H9 (cell line): ENCODE measurements around the gene POC1B. TPM values are rescaled to one million over a fixed set of nuclear protein-coding genes. Genes with fewer than 3 reads are reported as not detected.

Experiments
- DNase-seq: peaks from one replicate; pipeline ENCODE4 v3.0.0-alpha.2; 2017
- H2AFZ ChIP-seq: one replicate; pipeline ENCODE4 v1.6.1; 2013; ENCODE audit warnings: mild to moderate bottlenecking, low read length, control low read depth, moderate library complexity
- H2AK5ac ChIP-seq: 2 replicates; pipeline ENCODE4 v1.6.1; 2013; ENCODE audit warnings: low read length, control low read depth, mixed read lengths; ENCODE audit not compliant: insufficient read length
- H2BK120ac ChIP-seq: one replicate; pipeline ENCODE4 v1.6.1; 2013; ENCODE audit warnings: low read depth, mild to moderate bottlenecking, low read length, control low read depth, inconsistent platforms; ENCODE audit not compliant: poor library complexity, severe bottlenecking
- H2BK12ac ChIP-seq: 2 replicates; pipeline ENCODE4 v1.6.1; 2013; ENCODE audit warnings: low read length, control low read depth, mixed read lengths, low read depth; ENCODE audit not compliant: insufficient read length
- H2BK15ac ChIP-seq: 2 replicates; pipeline ENCODE4 v1.6.1; 2013; ENCODE audit warnings: low read depth, low read length, control low read depth
- H2BK20ac ChIP-seq: one replicate; pipeline ENCODE4 v1.6.1; 2013; ENCODE audit warnings: low read depth, mild to moderate bottlenecking, low read length, control low read depth, inconsistent platforms; ENCODE audit not compliant: poor library complexity, severe bottlenecking
- H2BK5ac ChIP-seq: 2 replicates; pipeline ENCODE4 v1.6.1; 2013; ENCODE audit warnings: low read length, control low read depth, mixed read lengths; ENCODE audit not compliant: insufficient read length
- H3K14ac ChIP-seq: 2 replicates; pipeline ENCODE4 v1.6.1; 2013; ENCODE audit warnings: low read length, control low read depth; ENCODE audit not compliant: insufficient read depth
- H3K18ac ChIP-seq: 2 replicates; pipeline ENCODE4 v1.6.1; 2013; ENCODE audit warnings: low read depth, mild to moderate bottlenecking, mixed read lengths, low read length, control low read depth; ENCODE audit not compliant: insufficient read length
- H3K23ac ChIP-seq: 2 replicates; pipeline ENCODE4 v1.6.1; 2013; ENCODE audit warnings: low read length, control low read depth, mixed read lengths, low read depth; ENCODE audit not compliant: insufficient read length
- H3K23me2 ChIP-seq: 2 replicates; pipeline ENCODE4 v1.6.1; 2013; ENCODE audit warnings: low read depth, mild to moderate bottlenecking, mixed read lengths, low read length, control low read depth; ENCODE audit not compliant: insufficient read length, poor library complexity, severe bottlenecking
- H3K27ac ChIP-seq: 2 replicates; pipeline ENCODE4 v1.5.1; 2013; ENCODE audit warnings: low read length, control low read depth, mixed read lengths, low read depth; ENCODE audit not compliant: insufficient read length
- H3K27me3 ChIP-seq: 2 replicates; pipeline ENCODE4 v1.6.1; 2013; ENCODE audit warnings: low read length, control low read depth, inconsistent platforms; ENCODE audit not compliant: insufficient read depth
- H3K4ac ChIP-seq: 2 replicates; pipeline ENCODE4 v1.6.1; 2013; ENCODE audit warnings: low read depth, mild to moderate bottlenecking, control low read depth, inconsistent platforms, low read length, moderate library complexity
- H3K4me1 ChIP-seq: 2 replicates; pipeline ENCODE4 v1.6.1; 2013; ENCODE audit warnings: low read length, control low read depth, inconsistent platforms; ENCODE audit not compliant: insufficient read depth
- H3K4me2 ChIP-seq: 2 replicates; pipeline ENCODE4 v1.6.1; 2013; ENCODE audit warnings: low read length, control low read depth, mixed read lengths; ENCODE audit not compliant: insufficient read length, insufficient read depth
- H3K56ac ChIP-seq: 2 replicates; pipeline ENCODE4 v1.6.1; 2013; ENCODE audit warnings: low read depth, mild to moderate bottlenecking, mixed read lengths, low read length, control low read depth; ENCODE audit not compliant: insufficient read length
- H3K79me1 ChIP-seq: 2 replicates; pipeline ENCODE4 v1.6.1; 2013; ENCODE audit warnings: low read depth, mild to moderate bottlenecking, moderate library complexity, low read length, control low read depth, inconsistent platforms; ENCODE audit not compliant: insufficient read depth, poor library complexity, severe bottlenecking
- H3K79me2 ChIP-seq: 2 replicates; pipeline ENCODE4 v1.6.1; 2013; ENCODE audit warnings: low read length, control low read depth, inconsistent platforms; ENCODE audit not compliant: insufficient read depth
- H3K9ac ChIP-seq: 2 replicates; pipeline ENCODE4 v1.6.1; 2013; ENCODE audit warnings: low read length, control low read depth, mixed read lengths; ENCODE audit not compliant: insufficient read length; ENCODE audit errors: extremely low read depth
- H3K9me3 ChIP-seq: one replicate; pipeline ENCODE4 v1.6.1; 2013; ENCODE audit warnings: low read depth, low read length, inconsistent platforms; ENCODE audit not compliant: control insufficient read depth
- H3T11ph ChIP-seq: one replicate; pipeline ENCODE4 v1.6.1; 2013; ENCODE audit warnings: mild to moderate bottlenecking, low read length, control low read depth, inconsistent platforms
- H4K20me1 ChIP-seq: one replicate; pipeline ENCODE4 v1.6.1; 2013; ENCODE audit not compliant: control insufficient read depth, insufficient read length, insufficient read depth
- H4K5ac ChIP-seq: 2 replicates; pipeline ENCODE4 v1.6.1; 2013; ENCODE audit warnings: low read depth, mild to moderate bottlenecking, mixed read lengths, low read length, control low read depth; ENCODE audit not compliant: insufficient read length
- H4K8ac ChIP-seq: replicated peaks from 2 replicates; pipeline ENCODE4 v1.6.1; 2013; ENCODE audit warnings: low read length, control low read depth, mixed read lengths, low read depth; ENCODE audit not compliant: insufficient read length
- H4K91ac ChIP-seq: 2 replicates; pipeline ENCODE4 v1.6.1; 2013; ENCODE audit warnings: low read depth, mild to moderate bottlenecking, moderate library complexity, mixed read lengths, low read length, control low read depth; ENCODE audit not compliant: insufficient read length
- H3K27ac Mint-ChIP-seq, 3 experiments: 2 replicates in 2 of 3; 3 replicates in 1 of 3; pipeline ENCODE4 v1.8.0; 2020 to 2021; ENCODE audit warnings: mixed read lengths in 3 of 3, mild to moderate bottlenecking in 1 of 3, moderate library complexity in 1 of 3
- H3K27me3 Mint-ChIP-seq: 2 replicates; pipeline ENCODE4 v1.8.0; 2021; ENCODE audit warnings: low read depth, mild to moderate bottlenecking, moderate library complexity, mixed read lengths
- H3K36me3 Mint-ChIP-seq, 3 experiments: 2 replicates in 2 of 3; 3 replicates in 1 of 3; pipeline ENCODE4 v1.8.0; 2020 to 2021; ENCODE audit warnings: low read depth in 3 of 3, mixed read lengths in 3 of 3; ENCODE audit not compliant: insufficient read depth in 1 of 3
- H3K4me1 Mint-ChIP-seq, 2 experiments: 2 replicates each; pipeline ENCODE4 v1.8.0; 2020; ENCODE audit warnings: mixed read lengths in 2 of 2
- H3K4me3 Mint-ChIP-seq, 2 experiments: 2 replicates in 1 of 2; 3 replicates in 1 of 2; pipeline ENCODE4 v1.8.0; 2020 to 2021; ENCODE audit warnings: mild to moderate bottlenecking in 2 of 2, mixed read lengths in 2 of 2, moderate library complexity in 1 of 2
- H3K9me3 Mint-ChIP-seq, 2 experiments: 2 replicates in 1 of 2; 3 replicates in 1 of 2; pipeline ENCODE4 v1.8.0; 2020; ENCODE audit warnings: mild to moderate bottlenecking in 2 of 2, mixed read lengths in 2 of 2, moderate library complexity in 1 of 2
- WGBS: extraction: QIAGEN DNeasy Blood & Tissue Kit; methylation state at CpG from one replicate; pipeline ENCODE4 v1.1.7; 2013; ENCODE audit warnings: missing lambda C conversion rate, low lambda C conversion rate, mixed read lengths; ENCODE audit not compliant: insufficient read length; ENCODE audit errors: extremely low coverage; 5-methylcytosine and 5-hydroxymethylcytosine counted together
- total RNA-seq: library from RNA; stranded (reverse); gene quantifications from 2 replicates; pipeline ENCODE4 v1.2.1, GENCODE V29; 2021
- TF ChIP-seq, protein P1 (sequence below): fragments of 200-600 bp; sonication (generic); conservative IDR thresholded peaks from 3 replicates; pipeline ENCODE4 v1.8.0; 2021; ENCODE audit warnings: antibody characterized with exemption, mild to moderate bottlenecking

The POC1B gene
- total RNA-seq, 1 experiment from 2014 or later, result 12.5 TPM

DNA sequence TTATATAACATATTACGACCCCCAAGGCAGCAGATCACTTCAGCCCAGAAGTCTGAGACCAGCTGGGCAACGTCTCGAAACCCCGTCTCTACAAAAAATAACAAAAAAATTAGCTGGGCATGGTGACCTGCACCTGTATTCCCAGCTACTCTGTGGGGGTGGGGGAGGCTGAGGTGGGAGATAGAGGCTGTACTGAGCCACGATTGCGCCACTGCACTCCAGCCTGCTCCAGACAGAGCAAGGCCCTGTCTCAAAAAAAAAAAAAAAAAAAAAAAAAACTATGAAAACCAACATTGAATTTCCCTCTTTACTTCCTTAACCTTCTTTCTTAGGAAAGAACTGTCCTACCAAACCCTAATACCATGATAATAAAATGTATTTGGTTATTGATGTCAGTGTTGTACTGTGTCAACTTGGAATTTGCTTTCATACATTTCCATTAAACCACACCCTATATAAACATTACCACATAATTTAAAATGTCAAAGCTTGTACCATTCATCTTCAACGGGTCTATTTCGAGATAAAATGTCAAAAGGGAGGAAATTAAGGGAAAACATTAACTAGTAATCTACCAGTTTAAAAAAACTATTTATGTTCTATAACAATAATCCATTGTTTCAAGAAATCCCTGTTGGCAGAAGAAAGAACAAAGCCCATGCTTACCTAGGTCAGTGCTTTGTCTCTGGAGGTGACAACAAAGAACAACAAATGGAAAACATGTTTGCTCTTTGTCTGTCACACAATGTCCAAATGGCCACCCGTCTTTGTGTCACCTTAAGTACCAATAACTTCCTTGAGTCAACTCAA lies 18.6 kb downstream of the POC1B start:
- Histone ChIP-seq H3K4me2 (no peak overlapping the region), H2AK5ac (no peak overlapping the region), H3K23me2 (no peaks in the 10 kb centered on the region), H3K4me1 (no peaks in the 10 kb centered on the region), H2BK120ac (no peak overlapping the region), H3K27me3 (no peaks in the 10 kb centered on the region), H4K8ac (no peak overlapping the region), H4K20me1 (no peaks in the 10 kb centered on the region), H2BK12ac (no peak overlapping the region), H3K9me3 (no peaks in the 10 kb centered on the region), H2BK15ac (no peak overlapping the region), H3K18ac (no peak overlapping the region), H3K27ac (no peak overlapping the region), H3K23ac (no peak overlapping the region), H3K14ac (no peak overlapping the region), H3K56ac (no peak overlapping the region), H3K79me2 (no peaks in the 10 kb centered on the region), H3K4ac (no peak overlapping the region), H2BK5ac (no peak overlapping the region), H3K9ac (no peak overlapping the region), H2BK20ac (no peak overlapping the region), H4K91ac (no peak overlapping the region), H4K5ac (no peak overlapping the region), H3T11ph (no peak overlapping the region), H3K79me1 (no peaks in the 10 kb centered on the region), H2AFZ (no peak overlapping the region)
- no peak overlapping the region for H3K27ac Mint-ChIP-seq
- TF ChIP-seq, protein P1, sequence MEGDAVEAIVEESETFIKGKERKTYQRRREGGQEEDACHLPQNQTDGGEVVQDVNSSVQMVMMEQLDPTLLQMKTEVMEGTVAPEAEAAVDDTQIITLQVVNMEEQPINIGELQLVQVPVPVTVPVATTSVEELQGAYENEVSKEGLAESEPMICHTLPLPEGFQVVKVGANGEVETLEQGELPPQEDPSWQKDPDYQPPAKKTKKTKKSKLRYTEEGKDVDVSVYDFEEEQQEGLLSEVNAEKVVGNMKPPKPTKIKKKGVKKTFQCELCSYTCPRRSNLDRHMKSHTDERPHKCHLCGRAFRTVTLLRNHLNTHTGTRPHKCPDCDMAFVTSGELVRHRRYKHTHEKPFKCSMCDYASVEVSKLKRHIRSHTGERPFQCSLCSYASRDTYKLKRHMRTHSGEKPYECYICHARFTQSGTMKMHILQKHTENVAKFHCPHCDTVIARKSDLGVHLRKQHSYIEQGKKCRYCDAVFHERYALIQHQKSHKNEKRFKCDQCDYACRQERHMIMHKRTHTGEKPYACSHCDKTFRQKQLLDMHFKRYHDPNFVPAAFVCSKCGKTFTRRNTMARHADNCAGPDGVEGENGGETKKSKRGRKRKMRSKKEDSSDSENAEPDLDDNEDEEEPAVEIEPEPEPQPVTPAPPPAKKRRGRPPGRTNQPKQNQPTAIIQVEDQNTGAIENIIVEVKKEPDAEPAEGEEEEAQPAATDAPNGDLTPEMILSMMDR, result no peak
- peaks cover 2 to 8% of the 10 kb centered on the region in 2 experiments; a peak in 3 of 4 replicates for H3K4me1 Mint-ChIP-seq
- no peak for DNase-seq
- no peak overlapping the region for H3K4me3 Mint-ChIP-seq
- H3K9me3 Mint-ChIP-seq, result peaks cover 0 to 4% of the 10 kb centered on the region in 2 experiments; a peak in 2 of 5 replicates
- H3K27me3 Mint-ChIP-seq, result no peaks in the 10 kb centered on the region
- WGBS, result no CpG with 5 or more reads among the region's 9 CpGs
- peaks cover 0 to 5% (median 0%) of the 10 kb centered on the region in 3 experiments; a peak in 2 of 7 replicates for H3K36me3 Mint-ChIP-seq
